ENCODE results near the gene TNK1.

GRCh38 chr17:7415784-7416183, 34.9 kb downstream of the TNK1 start:
- no peak for TF ChIP-seq CTCF (conservative IDR thresholded peaks at IDR 0.05 in 1 of 2, IDR thresholded peaks at IDR 0.05 in 1 of 2; ENCODE audit: extremely low read depth in 1 of 2, insufficient read depth in 1 of 2, low read depth in 1 of 2, low read length in 2 of 2)
- TF ChIP-seq EZH2 (IDR thresholded peaks at IDR 0.05; ENCODE audit: borderline replicate concordance, low read length), result no peak

Measured in mammary epithelial cell (primary cell).